Right forelimb (tissue), 1 donor: ENCODE results near the gene ABTB2.
"Not testable (repeated sequence)": the region's sequence is repeated elsewhere in the genome, so short reads cannot be mapped to it uniquely, and the experiment has no call there.

Source experiments
- DNase-seq: peaks from one replicate; pipeline ENCODE4 v3.0.0-alpha.2; 2018

Gene ABTB2

DNA sequence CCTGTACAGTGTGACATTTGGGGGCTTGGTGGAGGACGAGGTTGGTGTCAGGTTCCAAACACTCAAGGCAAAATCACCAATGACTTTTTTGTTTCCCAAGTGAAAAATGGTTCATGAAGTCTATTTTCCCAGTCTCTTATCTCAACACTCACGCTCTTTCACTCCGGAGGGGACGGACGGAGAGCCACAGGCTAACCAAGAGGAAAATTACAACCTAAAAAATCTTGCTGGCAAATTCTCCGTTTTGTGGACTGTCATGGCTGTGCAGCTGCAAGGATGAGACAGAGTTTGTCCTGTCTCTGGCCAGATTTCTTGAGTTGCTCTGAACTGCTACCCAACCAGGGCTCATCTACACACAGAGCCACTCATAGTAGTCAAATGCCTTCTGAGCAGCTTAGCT lies 101.2 kb downstream of the ABTB2 start:
- no peak for DNase-seq

DNA sequence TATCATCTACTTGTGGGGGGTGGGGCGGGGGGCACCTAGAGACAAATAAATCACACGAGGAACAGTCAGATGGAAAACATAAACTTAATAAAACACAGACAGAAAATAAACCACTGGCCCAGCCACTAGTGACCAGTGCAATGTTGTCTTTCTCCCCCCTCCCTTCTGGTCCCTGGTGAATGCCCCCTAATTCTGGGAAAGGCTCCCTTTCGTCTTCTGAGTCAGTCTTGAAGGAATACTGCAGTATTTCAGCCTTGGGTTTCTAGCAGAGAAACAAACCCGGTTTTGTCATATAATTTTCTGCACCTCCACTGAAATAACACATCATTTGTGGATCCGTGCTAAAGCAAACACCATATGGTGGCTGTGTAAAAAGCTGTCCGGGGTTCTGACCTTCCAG lies 101.7 kb downstream of the ABTB2 start:
- DNase-seq: no peak

DNA sequence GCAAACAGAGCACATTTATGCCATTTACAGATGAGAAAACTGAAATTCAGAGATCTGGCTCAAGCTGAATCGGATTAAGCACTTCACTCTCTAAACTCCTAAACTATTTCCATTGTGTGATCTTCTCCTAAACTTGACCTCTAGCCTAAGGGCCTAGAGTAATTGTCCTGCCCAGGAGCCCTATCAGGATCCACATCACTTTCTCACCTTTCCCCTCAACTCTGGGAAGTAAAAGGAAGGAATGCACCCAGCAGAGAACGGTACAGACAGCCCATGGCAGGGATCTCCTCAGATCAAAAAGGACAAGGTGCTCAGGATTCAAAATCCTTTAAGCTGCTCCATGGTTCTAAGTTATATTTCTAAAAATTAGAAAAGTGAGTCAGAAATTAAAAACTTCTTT lies 102.7 kb downstream of the ABTB2 start:
- DNase-seq: no peak

DNA sequence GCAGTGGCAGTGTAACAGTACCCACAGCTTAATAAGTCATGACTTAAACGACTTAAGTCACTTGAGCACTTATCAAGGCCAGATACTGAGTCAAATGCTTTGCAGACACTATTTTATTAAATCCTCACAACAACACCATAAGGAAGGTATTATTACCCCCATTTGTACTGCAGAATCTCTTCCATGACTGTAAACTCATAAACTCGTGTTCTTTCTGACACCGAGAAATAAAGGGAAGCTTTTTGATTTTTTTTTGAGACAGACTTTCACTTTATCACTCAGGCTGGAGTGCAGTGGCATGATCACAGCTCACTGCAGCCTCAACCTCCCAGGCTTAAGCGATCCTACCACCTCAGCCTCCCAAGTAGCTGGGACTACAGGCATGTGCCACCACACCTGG lies 103.8 kb downstream of the ABTB2 start:
- no peak for DNase-seq

DNA sequence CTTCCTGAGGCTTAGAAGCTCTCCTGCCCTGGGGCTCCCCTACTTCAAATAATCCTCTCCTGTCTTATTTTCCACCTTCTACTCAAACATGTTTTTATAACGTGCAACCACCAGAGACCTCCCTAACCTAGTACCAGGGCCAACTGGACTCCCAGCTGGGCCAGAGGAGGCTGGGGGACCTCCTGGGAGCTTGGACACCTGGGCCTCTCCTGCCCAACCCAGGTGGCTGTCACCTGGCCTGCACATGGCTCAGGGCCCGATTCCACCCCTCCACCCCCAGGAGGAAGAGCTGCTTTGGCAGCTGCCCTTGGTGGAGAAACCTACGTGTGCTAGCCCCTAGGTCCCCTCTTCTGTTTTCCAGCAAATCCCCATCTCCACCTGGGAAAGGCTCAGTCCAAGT lies 105.2 kb downstream of the ABTB2 start:
- DNase-seq: no peak

DNA sequence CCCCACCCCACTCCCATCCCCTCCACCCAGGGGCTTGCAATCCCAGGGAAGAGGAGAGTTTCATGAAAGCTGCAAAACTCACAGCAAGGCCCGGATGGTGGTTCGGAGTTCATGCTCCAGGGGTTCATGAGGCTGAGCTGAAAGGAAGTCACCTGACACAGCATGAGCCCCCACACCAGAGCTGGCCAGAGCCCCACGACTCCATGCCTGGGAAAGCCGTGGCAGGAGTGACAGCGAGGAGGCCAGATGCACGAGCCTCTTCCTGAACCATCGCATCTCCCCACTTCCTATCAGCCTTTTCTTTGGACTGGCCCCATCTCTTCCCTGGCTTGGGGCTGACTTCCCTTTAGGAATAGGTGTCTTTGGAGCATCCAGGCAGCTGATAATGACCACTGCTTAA lies 105.8 kb downstream of the ABTB2 start:
- DNase-seq: no peak

DNA sequence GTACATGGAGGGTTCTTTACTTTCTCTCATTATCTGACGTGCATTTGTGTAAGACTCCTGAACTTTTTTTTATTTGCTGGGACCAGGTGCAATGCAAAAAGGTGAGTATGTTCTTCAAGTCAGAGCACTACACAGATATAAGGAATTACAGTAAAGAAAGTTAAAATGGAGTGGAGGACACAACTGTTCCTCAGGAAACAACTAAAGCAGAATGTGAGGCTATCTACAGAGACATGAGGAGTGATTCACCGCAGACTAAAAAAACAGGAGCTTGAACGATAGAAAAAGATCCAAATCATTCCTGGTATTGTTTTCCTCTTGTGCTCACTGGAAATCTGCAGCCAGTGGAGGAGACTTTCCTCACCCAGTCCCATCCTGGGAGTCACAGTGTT lies 106.2 kb downstream of the ABTB2 start:
- no peak for DNase-seq

DNA sequence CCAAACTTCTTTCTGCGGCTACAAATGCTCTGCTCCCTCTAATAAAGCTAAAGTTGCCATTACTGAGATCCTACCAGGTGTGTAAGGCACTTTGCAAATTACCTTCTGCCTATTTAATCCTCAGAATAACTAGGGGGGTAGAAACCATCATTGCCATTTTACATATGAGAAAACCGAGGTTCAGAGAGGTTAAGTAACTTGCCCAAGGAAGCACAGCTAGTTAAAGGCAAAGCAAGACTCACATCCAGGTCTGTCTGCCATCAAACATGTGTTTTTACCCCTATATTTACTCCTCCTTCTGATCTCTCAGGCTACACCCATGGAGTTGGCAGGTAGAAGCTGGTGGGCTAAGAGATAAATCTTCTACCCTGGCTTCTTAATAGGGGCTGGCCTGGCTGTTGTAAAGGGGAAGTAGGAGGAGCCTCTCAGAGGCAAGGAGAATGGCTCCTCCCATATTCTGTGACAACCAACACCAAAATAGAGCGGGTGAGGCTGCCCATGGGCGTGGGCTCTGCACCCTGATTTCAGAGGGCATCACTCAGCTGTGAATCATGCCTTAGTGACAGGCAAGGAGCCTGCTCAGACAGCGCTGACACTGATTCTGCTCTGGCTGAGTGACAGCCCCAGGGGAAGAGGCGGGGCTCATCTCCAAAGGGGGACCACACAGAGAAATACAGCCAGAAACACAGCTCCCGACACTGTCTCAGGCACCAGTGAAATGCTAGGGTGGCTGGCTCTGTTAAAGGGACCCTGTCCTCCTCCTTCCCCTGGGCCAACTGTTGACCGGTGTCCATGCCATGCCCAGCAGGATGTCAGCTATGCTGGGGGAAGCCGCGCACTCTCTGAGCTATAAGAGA lies 106.8 kb downstream of the ABTB2 start:
- no peak for DNase-seq

DNA sequence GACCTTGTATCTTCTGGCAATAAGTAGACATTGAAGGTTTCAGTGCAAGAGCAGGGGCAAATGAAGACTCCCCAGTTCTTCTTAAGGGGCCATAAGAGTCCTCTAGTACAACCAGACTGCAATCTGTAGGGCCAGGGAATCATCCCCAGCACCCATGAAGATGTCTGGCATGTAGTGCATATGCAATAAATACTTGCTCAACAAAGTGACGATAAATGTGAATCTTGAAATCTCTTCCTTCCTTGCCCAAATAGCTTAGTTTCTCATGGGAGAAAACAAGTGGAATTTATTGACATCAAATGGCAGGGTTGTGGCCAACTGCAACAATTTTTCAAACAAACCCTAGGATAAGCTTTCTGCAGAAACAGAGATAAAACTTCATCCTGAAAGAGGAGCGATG lies 107.6 kb downstream of the ABTB2 start:
- no peak for DNase-seq

DNA sequence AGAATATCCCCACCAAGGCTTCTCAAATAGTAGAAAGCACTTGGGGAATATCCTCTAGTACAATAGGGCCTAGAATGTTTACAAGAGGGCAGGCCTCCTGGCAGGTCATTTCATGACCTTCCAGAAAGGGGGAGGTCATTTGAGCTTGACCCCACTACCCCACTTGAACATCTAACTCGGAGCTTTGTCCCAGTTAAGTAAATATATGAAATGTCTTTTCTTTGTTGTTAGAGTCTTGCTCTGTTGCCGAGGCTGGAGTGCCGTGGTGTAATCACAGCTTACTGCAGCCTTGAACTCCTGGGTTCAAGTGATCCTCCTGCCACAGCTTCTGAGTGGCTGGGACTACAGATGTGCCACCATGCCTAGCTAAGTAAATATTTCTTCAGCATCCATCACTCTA lies 108.4 kb downstream of the ABTB2 start:
- DNase-seq: no peak

DNA sequence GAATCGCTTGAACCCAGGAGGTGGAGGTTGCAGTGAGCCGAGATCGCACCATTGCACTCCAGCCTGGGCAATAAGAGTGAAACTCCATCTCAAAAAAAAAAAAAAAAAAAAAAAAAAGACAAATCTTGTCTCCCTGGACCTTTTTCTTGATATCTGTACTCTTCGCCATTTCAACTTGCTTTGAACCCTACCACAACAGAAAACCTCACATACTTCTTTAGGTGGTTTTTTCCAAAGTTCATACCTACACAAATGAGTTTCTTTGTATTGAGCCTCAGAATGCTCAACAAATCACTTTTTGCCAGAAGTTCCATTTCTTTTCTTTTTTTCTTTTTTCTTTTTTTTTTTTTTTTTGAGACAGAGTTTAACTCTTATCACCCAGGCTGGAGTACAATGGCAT lies 111.3 kb downstream of the ABTB2 start:
- not testable (repeated sequence) for DNase-seq

DNA sequence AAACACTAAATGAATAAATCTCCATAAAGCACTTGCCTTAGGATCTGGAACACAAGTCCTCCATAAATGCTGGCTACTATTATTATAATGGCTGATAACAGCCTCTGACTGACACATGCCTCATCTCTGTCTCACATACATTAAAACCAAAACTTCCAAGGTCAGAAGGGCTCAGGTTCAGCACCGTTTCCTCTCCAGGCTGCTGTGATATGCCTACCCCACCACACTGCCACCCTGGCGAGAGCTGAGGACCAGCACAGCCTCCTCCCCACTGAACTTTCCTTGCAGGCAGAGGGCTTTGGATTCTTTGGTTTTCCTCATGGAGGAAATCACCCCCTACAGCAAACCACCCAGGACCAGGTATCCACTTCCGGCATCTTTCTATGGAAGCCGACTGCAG lies 112.8 kb downstream of the ABTB2 start:
- DNase-seq: no peak

DNA sequence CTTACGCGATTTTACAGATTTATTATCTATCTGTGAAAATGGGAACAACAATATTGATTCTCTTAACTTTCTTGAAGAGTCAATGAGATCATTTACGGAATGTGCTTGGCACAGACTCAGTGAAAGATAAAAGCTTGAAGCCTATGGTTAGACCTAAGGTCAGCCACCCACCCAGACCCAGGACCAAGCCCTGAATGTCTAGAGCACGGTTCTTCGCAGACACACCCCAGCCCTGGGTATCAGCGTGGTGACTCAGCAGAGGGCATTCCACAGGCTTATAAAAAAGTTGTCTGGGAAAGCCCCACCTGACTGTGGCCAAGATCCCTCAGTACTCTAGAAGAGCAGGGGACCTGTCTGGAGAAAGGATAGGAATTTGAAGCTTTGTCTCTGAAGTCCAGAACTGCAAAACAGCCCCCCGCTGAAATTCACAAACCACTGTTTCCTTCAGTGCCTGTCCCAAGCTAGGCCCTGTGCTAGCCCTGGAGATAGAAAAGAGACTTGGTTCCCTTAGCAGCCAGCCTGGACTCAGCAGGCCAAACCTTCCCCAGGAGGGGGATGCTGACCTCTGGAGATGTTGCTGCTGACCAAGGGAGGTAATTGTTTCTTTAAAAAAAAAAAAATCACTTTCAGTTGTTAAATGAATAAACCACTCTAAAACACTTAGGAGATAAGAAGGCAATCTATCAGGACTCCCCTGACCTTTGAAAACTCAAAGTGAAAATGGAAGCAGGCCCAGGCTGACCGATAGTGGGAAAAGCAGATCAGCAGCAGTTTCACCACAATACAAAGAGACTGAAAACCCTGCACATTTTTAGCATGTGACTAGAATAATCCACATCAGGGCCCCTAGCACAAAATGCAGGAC lies 114.0 kb downstream of the ABTB2 start:
- no peak for DNase-seq

DNA sequence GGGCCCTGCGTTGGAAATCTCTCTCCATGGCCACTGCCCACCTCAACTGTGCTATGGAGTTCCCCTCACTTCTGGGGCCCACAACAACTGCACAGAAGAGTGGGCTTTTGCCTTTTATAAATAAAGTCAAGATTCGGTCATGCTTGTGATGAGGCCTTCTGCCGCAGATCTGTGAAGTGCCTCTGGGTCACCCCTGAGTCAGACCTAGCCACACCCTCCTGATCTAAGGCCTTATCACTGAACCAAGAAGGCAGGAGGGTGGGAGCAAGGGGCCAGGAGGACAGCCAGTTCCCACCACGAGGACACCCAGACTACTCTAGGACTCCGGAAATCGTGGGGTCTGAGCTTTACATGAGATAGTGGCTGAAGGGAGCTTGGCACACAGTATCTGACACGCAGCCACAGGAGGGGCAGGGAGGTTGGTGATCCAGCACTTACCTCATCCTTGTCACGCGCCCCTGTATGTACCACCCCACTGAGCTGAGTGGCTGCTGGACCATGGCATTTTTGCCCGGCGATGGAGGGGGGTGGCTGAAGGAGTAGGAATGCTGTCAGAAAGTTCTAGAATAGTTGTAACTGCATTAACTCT lies 115.7 kb downstream of the ABTB2 start:
- no peak for DNase-seq

DNA sequence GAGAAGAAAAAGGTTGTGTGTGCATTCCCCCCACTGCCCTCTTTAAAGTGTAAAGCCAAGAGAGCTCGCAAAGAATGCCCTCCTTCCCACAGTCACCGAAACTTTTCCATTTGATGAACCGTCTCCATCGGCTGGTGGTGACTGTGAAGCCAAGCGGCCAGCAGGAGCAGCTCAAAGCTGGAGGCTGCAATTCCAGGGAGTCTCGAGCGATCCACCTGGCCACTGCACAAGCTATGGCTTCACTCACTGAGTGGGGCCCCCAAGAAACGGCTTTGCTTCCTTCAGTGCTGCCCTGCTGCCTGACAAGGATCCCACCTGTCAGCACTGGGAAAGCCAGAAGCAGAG lies 117.7 kb downstream of the ABTB2 start:
- no peak for DNase-seq

DNA sequence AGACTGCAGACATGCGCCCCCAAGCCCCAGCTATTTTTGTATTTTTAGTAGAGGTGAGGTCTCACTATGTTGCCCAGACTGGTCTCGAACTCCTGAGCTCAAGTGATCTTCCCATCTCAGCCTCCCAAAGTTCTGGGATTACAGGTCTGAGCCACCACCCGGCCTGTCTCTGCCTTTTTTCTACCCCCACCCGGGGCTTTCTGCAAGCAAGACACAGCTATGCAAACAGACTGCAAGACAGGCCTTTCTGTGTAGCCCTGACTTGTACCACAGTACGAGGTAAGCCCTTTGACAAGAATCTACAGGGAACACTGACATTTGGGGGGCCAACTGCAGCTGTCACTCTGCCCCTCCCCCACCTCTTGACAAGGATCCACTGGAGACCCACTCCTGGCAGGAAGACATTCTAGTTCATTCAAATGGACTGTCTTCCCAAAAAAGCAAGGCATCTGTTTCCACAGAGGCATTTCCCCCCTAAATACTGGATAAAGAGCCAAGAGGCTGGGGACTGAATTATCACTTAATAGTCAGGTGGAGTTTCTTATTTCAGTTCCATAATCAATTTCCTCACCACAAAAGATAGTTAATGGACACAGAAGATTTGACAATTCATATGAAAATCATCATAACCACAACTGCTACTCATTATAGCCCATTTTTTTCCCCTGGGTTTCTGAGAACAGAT lies 118.2 kb downstream of the ABTB2 start:
- no peak for DNase-seq

DNA sequence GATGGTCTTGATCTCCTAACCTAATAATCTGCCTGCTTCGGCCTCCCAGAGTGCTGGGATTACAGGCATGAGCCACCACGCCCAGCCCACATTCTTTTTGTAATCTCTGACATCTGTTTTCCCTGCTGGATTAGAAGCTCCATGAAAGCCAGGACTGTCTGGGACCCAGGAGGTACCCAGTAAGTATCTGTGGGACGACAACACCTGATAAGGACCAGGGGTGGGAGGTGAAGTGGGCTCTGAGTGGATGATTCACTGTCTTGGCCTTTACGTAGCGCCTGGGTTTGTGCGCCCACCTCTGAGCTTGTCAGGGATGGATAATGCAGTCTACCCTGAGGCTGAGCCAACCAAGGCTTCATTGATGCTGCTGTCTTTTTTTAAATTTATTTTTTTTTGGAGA lies 118.8 kb downstream of the ABTB2 start:
- DNase-seq: peak; percentile 16

DNA sequence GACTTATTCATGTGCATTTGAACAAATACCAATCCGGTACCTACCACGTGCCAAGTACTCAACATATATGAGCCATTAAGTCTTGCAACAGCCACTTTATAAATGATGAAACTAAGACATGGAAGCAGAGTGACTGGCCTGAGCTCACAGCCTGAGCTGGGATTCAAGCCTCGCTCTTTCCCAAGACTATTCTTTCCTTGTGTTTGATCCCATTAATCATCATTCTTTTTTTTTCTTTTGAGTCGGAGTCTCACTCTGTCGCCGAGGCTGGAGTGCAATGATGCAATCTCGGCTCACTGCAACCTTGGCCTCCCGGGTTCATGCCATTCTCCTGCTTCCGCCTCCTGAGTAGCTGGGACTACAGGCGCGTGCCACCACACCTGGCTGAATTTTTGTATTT lies 119.3 kb downstream of the ABTB2 start:
- no peak for DNase-seq

DNA sequence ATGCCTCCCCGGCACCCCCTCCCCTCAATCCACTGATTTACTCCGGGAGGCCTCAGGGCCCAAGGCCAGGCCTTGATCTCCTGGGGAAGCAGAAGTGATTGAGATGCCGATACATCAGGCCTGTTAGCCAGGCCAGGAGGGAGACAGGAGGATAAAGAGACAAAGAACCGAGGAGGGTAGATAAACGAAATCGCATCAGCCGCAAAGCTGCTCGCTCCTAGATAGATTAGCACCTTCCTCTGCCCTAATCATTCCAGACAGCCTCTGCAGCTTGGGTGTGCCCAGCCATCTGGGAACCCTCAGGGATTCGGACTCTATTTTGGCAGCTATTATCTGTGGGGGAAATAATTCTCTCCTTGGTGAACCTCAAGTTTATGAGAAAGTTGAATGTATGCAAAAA lies 121.2 kb downstream of the ABTB2 start:
- no peak for DNase-seq

DNA sequence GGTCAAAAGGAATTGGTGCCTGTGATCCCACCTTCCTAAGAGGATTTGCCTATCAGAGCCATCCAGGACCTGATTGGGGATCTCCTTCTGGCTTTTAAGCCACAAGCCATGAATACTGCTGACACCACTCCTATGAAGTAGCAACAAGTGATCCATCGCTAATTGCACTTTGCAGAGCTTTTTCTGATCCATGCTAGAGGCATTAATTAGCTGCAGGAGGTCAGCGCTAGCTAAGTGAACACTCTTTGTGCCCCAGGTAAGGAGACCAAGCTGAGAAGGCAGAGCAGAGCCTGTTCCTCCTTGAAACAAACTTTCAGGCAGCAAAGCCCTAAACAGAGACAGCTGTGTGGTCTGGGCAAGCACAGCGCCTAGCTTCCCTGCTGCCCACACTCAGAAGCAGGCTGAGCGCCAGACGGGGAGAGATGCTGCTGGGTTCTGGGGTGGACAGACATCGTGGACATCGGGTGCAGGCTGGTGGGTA lies 122.2 kb downstream of the ABTB2 start:
- no peak for DNase-seq

DNA sequence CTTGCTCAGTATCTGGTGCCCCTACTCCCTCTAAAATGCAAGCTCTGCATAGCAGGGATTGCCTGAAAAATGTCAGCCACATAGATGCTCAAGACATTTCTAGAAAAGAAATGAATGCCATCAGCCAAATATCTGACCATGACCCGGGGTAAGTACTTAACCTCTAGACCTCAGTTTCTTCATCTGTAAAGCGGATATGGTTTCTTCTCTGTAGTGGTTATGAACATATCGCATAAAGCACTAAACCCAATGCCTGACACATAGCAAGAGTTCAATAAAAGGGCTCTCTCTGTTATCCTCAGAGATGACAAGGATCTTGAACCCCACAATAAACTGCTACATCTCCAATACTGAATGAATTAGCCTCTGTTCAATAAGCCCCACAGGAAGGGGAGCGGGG lies 122.6 kb downstream of the ABTB2 start:
- no peak for DNase-seq

DNA sequence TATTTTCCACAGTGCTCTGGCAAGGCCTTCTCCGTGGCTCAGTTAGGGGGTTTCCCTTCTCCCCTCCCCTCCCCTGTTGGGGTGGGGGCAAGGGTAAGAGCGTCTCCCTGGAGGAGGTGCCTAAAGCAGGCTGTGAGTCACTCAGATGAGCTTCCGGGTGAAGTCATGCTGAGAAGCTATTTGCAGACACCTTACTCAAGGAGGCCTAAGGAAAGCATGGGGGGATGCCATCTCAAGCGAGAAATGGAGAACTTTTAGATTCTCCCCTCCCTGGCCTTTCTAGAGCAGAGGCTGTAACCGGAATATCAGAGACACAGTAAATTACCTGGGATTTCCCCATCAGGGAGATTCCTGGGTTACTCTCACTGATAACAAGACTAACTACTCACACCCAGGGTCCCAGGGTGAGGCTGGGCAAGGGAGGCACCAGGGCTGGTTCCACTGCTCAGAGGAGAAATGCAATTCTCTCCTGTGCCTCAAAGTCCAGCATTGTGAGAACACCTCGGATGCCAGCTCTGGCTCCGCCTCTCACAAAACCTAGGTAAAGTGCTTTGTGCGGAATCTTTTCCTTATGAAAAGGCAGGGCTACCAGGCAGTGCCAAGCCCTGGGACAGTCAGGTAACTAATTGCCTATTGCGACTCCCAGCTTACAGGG lies 123.6 kb downstream of the ABTB2 start:
- DNase-seq: peak; percentile 43

DNA sequence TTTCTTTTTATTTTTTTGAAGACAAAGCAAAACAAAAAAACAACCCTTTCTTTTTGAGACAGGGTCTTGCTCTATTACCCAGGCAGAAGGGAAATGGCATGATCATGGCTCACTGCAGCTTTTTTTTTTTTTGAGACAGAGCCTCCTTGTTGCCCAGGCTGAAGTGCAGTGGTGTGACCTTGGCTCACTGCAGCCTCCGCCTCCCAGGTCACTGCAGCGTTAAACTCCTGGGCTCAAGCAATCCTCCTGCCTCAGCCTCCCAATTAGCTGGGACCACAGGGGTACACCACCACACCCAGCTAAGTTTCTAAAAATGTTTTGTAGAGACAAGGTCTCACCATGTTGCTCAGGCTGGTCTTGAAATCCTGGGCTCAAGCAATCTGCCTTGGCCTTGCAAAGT lies 124.6 kb downstream of the ABTB2 start:
- DNase-seq: peak; percentile 10
